HCT116 (cell line): ENCODE data around the gene FAM43B. TPM values are rescaled to one million over a fixed set of nuclear protein-coding genes. Genes with fewer than 3 reads are reported as not detected.

Experiments
- ATAC-seq: fragments of 200-7000 bp; cut with Tn5 transposase; 2 replicates; pipeline ENCODE4 v1.9.1; 2020; ENCODE audit warnings: mild to moderate bottlenecking, moderate library complexity
- BruUV-seq: library from RNA; stranded (reverse); fragments of 400-500 nt; replicated peaks from 2 replicates; lab custom pipeline; 2021; lab: Mats Ljungman, UMichigan
- CTCF ChIA-PET: fragments of 300-600 bp; sonication (Branson Sonifier 250); formaldehyde crosslinking; loops from one replicate; lab custom pipeline; 2021; ENCODE audit warnings: antibody characterized with exemption; lab: Charles Lee
- POLR2A ChIA-PET: fragments of 300-600, 350-600 bp; sonication (Branson Sonifier 250); formaldehyde crosslinking; loops from one replicate; lab custom pipeline; 2021; ENCODE audit warnings: antibody characterized with exemption; lab: Charles Lee
- RAD21 ChIA-PET, 2 experiments: fragments of 300-600 bp; sonication (Branson Sonifier 250); formaldehyde crosslinking; loops; one replicate each; lab custom pipeline; 2023; ENCODE audit warnings: low total read pairs in 2 of 2; ENCODE audit not compliant: uncharacterized antibody in 2 of 2, unreplicated experiment in 2 of 2, low non-redundant PET in 1 of 2; lab: Charles Lee
- DNase-seq: peaks from one replicate; pipeline ENCODE4 v3.0.0-alpha.2; 2010; ENCODE audit warnings: low read depth, low spot score
- H2AFZ ChIP-seq: fragments of 200-600 bp; shearing (Covaris generic), sonication (generic); 2 replicates; pipeline ENCODE4 v1.6.1; 2017; ENCODE audit warnings: low read depth, mixed run types, mixed read lengths, antibody characterized with exemption, low read length; ENCODE audit not compliant: poor library complexity, severe bottlenecking
- H3K27ac ChIP-seq: 2 replicates; pipeline ENCODE4 v1.5.1; 2012; ENCODE audit warnings: low read depth, low read length
- H3K27me3 ChIP-seq: fragments of 200-600 bp; sonication (generic); 2 replicates; pipeline ENCODE4 v1.6.1; 2016; ENCODE audit warnings: mixed run types, low read length, mixed read lengths; ENCODE audit not compliant: insufficient read depth
- H3K36me3 ChIP-seq, 2 experiments: fragments of 200-500 bp in 1 of 2; fragments of 200-600 bp in 1 of 2; sonication (Bioruptor generic) in 1 of 2; sonication (generic) in 1 of 2; 2 replicates each; pipeline versions ENCODE4 v1.5.1 to v1.6.1; 2014 to 2016; ENCODE audit warnings: low read length in 2 of 2, inconsistent platforms in 1 of 2, mixed read lengths in 1 of 2, mixed run types in 1 of 2; ENCODE audit not compliant: insufficient read depth in 2 of 2, control insufficient read depth in 1 of 2
- H3K4me1 ChIP-seq, 2 experiments: fragments of 200-600 bp in 1 of 2; sonication (generic) in 1 of 2; 2 replicates each; pipeline versions ENCODE4 v1.5.1 to v1.6.1; 2012 to 2017; ENCODE audit warnings: low read length in 2 of 2, inconsistent platforms in 1 of 2, mild to moderate bottlenecking in 1 of 2, mixed read lengths in 1 of 2, mixed run types in 1 of 2, moderate library complexity in 1 of 2; ENCODE audit not compliant: insufficient read depth in 2 of 2, control insufficient read depth in 1 of 2
- H3K4me2 ChIP-seq: fragments of 200-600 bp; sonication (generic); 2 replicates; pipeline ENCODE4 v1.6.1; 2017; ENCODE audit warnings: mixed run types, low read length, mixed read lengths
- H3K4me3 ChIP-seq, 2 experiments: fragments of 200-600 bp in 1 of 2; sonication (generic) in 1 of 2; replicated peaks in 1 of 2; 2 replicates each; pipeline ENCODE4 v1.5.1; 2011 to 2016; ENCODE audit warnings: low read length in 2 of 2, control low read depth in 1 of 2, low read depth in 1 of 2, mild to moderate bottlenecking in 1 of 2, mixed read lengths in 1 of 2, mixed run types in 1 of 2
- H3K79me2 ChIP-seq: fragments of 200-600 bp; sonication (generic); 2 replicates; pipeline ENCODE4 v1.6.1; 2017; ENCODE audit warnings: mild to moderate bottlenecking, mixed run types, low read length, moderate library complexity, mixed read lengths; ENCODE audit not compliant: insufficient read depth
- H3K9ac ChIP-seq: fragments of 200-600 bp; sonication (generic); 2 replicates; pipeline ENCODE4 v1.6.1; 2016; ENCODE audit warnings: low read length, mixed read lengths
- H3K9me2 ChIP-seq: fragments of 200-600 bp; sonication (generic), shearing (Covaris generic); 2 replicates; pipeline ENCODE4 v1.6.1; 2017; ENCODE audit warnings: mixed run types, mild to moderate bottlenecking, moderate library complexity; ENCODE audit not compliant: insufficient read depth
- H3K9me3 ChIP-seq, 2 experiments: fragments of 200-500 bp in 1 of 2; fragments of 200-600 bp in 1 of 2; sonication (Bioruptor generic) in 1 of 2; sonication (generic) in 1 of 2; 2 replicates each; pipeline ENCODE4 v1.6.1; 2014 to 2017; ENCODE audit warnings: low read length in 2 of 2, mixed read lengths in 2 of 2, inconsistent platforms in 1 of 2, low read depth in 1 of 2, mild to moderate bottlenecking in 1 of 2, mixed run types in 1 of 2, moderate library complexity in 1 of 2; ENCODE audit not compliant: control insufficient read depth in 1 of 2, insufficient read depth in 1 of 2
- H4K20me1 ChIP-seq: fragments of 200-600 bp; sonication (generic), shearing (Covaris generic); 2 replicates; pipeline ENCODE4 v1.6.1; 2017; ENCODE audit warnings: mixed run types, mild to moderate bottlenecking, moderate library complexity; ENCODE audit not compliant: insufficient read depth
- ATF3 ChIP-seq: IDR thresholded peaks from 2 replicates; pipeline ENCODE4 v1.6.1; 2012
- CBX3 ChIP-seq: IDR thresholded peaks from 2 replicates; pipeline ENCODE4 v1.6.1; 2012; ENCODE audit warnings: low read depth
- CEBPB ChIP-seq: IDR thresholded peaks from 2 replicates; pipeline ENCODE4 v1.6.1; 2012; ENCODE audit warnings: low read depth
- CTCF ChIP-seq, 3 experiments: fragments of 200-600 bp in 1 of 3; sonication (generic) in 1 of 3; IDR thresholded peaks in 2 of 3; conservative IDR thresholded peaks in 1 of 3; 2 replicates each; pipeline ENCODE4 v1.5.1; 2012 to 2017; ENCODE audit warnings: low read depth in 2 of 3, low read length in 2 of 3, antibody characterized with exemption in 1 of 3, borderline replicate concordance in 1 of 3, control low read depth in 1 of 3, mild to moderate bottlenecking in 1 of 3, mixed read lengths in 1 of 3, mixed run types in 1 of 3, moderate library complexity in 1 of 3; ENCODE audit not compliant: insufficient read depth in 1 of 3
- ELF1 ChIP-seq: IDR thresholded peaks from 2 replicates; pipeline ENCODE4 v1.6.1; 2012; ENCODE audit warnings: low read depth, borderline replicate concordance
- FOSL1 ChIP-seq: IDR thresholded peaks from 2 replicates; pipeline ENCODE4 v1.6.1; 2012; ENCODE audit warnings: low read depth
- JUND ChIP-seq: IDR thresholded peaks from 2 replicates; pipeline ENCODE4 v1.6.1; 2012
- POLR2A ChIP-seq: IDR thresholded peaks from 2 replicates; pipeline ENCODE4 v1.7.0; 2011; ENCODE audit warnings: borderline replicate concordance; ENCODE audit not compliant: insufficient read depth, insufficient read length; ENCODE audit errors: extremely low read depth
- REST ChIP-seq: IDR thresholded peaks from 2 replicates; pipeline ENCODE4 v1.6.1; 2012; ENCODE audit warnings: low read depth
- SIN3A ChIP-seq: IDR thresholded peaks from 2 replicates; pipeline ENCODE4 v1.6.1; 2012; ENCODE audit warnings: low read depth
- SP1 ChIP-seq: IDR thresholded peaks from 2 replicates; pipeline ENCODE4 v1.6.1; 2012; ENCODE audit warnings: low read depth
- SRF ChIP-seq: IDR thresholded peaks from 2 replicates; pipeline ENCODE4 v1.6.1; 2012; ENCODE audit warnings: low read depth
- TCF7L2 ChIP-seq: IDR thresholded peaks from 2 replicates; pipeline ENCODE4 v1.7.0; 2011; ENCODE audit warnings: borderline replicate concordance, inconsistent platforms; ENCODE audit not compliant: insufficient read depth, insufficient read length; ENCODE audit errors: extremely low read depth
- YY1 ChIP-seq: IDR thresholded peaks from 2 replicates; pipeline ENCODE4 v1.6.1; 2011; ENCODE audit warnings: low read length, low read depth, moderate library complexity, mild to moderate bottlenecking; ENCODE audit not compliant: insufficient replicate concordance; ENCODE audit errors: extremely low read depth
- ZBTB33 ChIP-seq: IDR thresholded peaks from 2 replicates; pipeline ENCODE4 v1.6.1; 2011; ENCODE audit warnings: mild to moderate bottlenecking, low read length, moderate library complexity; ENCODE audit not compliant: insufficient replicate concordance; ENCODE audit errors: extremely low read depth
- ZFX ChIP-seq: fragments of 450-650 bp; IDR thresholded peaks from 2 replicates; pipeline ENCODE4 v1.6.1; 2017
- intact Hi-C: fragments of 100-400 bp; cut with micrococcal nuclease; formaldehyde crosslinking; loops from 2 replicates; pipeline ENCODE4 v1.10.0; 2022
- total RNA-seq: library from RNA; stranded (reverse); gene quantifications from one replicate; pipeline ENCODE4 v1.2.1, GENCODE V29; 2021; ENCODE audit not compliant: unreplicated experiment

FAM43B gene
- total RNA-seq, 1 experiment from 2014 or later: not detected

- no peak for TF ChIP-seq ZBTB33
Measured at GRCh38 chr1:20594746-20595145, 42.4 kb downstream of the FAM43B start (continued).

- no peak for ATAC-seq
- no peaks in the 10 kb centered on the region for H3K9me3 ChIP-seq
- H3K79me2 ChIP-seq: no peaks in the 10 kb centered on the region
- H4K20me1 ChIP-seq: no peaks in the 10 kb centered on the region
- intact Hi-C loops: no loop called here
- no peak overlapping the region for H3K9ac ChIP-seq
- DNase-seq: no peak
- RAD21 ChIA-PET: interaction anchor here in 1 of 2 experiments (0.6 kb wide), 1 partner anchor 21 kb away, joined by 4 read pairs; no protein-coding TSS in a partner anchor
- no peaks in the 10 kb centered on the region for H3K27me3 ChIP-seq
- H3K36me3 ChIP-seq: no peaks in the 10 kb centered on the region
- TF ChIP-seq SIN3A: no peak
- TF ChIP-seq SP1: no peak
- TF ChIP-seq TCF7L2: no peak
- TF ChIP-seq ELF1: no peak
- TF ChIP-seq ZFX: no peak
- no peak for TF ChIP-seq SRF
- TF ChIP-seq ATF3: no peak
- TF ChIP-seq CEBPB: no peak
- TF ChIP-seq CTCF (IDR thresholded peaks at IDR 0.05 in 2 of 3, conservative IDR thresholded peaks at IDR 0.05 in 1 of 3; ENCODE audit: borderline replicate concordance in 1 of 3, insufficient read depth in 1 of 3, low read depth in 2 of 3, low read length in 2 of 3): no peak
- TF ChIP-seq ZBTB33: no peak
- TF ChIP-seq CBX3: no peak
- TF ChIP-seq YY1: no peak
- TF ChIP-seq POLR2A: no peak
- no peak for TF ChIP-seq REST
- no peak for TF ChIP-seq FOSL1
- no peak for TF ChIP-seq JUND
- CTCF ChIA-PET: interaction anchor here (1.1 kb wide), 1 partner anchor 21 kb away, joined by 3 read pairs; no protein-coding TSS in a partner anchor
- no peaks in the 10 kb centered on the region for H3K9me2 ChIP-seq
- H3K4me1 ChIP-seq: peaks cover 2 to 15% of the 10 kb centered on the region in 2 experiments
- H3K4me2 ChIP-seq: no peak overlapping the region
- no peak overlapping the region for H3K4me3 ChIP-seq
- H3K27ac ChIP-seq: no peak overlapping the region
- POLR2A ChIA-PET: no interaction called here
- no peak overlapping the region for H2AFZ ChIP-seq
- BruUV-seq: no TSS peak
Measured at GRCh38 chr1:20596106-20596505, 43.7 kb downstream of the FAM43B start.
